Islet precursor cell (in vitro differentiated cells): ENCODE measurements around the gene PCYOX1L.

Source experiments
- DNase-seq: peaks from one replicate; pipeline ENCODE4 v3.0.0-alpha.2; 2018

Gene PCYOX1L

GRCh38 chr5:149338364-149338763 lies 19.5 kb upstream of the PCYOX1L start:
- DNase-seq = no peak

GRCh38 chr5:149340920-149341319 lies 16.9 kb upstream of the PCYOX1L start:
- no peak for DNase-seq

GRCh38 chr5:149341876-149342275 lies 16.0 kb upstream of the PCYOX1L start:
- no peak for DNase-seq

GRCh38 chr5:149344151-149344550 lies 13.7 kb upstream of the PCYOX1L start:
- no peak for DNase-seq

- peak; percentile 98 for DNase-seq
Observed at GRCh38 chr5:149345147-149345891, 12.5 kb upstream of the PCYOX1L start, which contains the start of gene GRPEL2. TSS of gene GRPEL2 (plus strand) at chr5:149345499. CDS start at chr5:149345540, 41 bp downstream.

GRCh38 chr5:149345892-149346222 lies 12.0 kb upstream of the PCYOX1L start:
- no peak for DNase-seq

GRCh38 chr5:149348518-149348917 lies 9.3 kb upstream of the PCYOX1L start:
- DNase-seq = no peak

GRCh38 chr5:149349382-149349781 lies 8.5 kb upstream of the PCYOX1L start:
- no peak for DNase-seq

GRCh38 chr5:149352169-149352568 lies 5.7 kb upstream of the PCYOX1L start:
- no peak for DNase-seq

- DNase-seq = no peak
Observed at GRCh38 chr5:149353911-149354310, 3.9 kb upstream of the PCYOX1L start.

GRCh38 chr5:149355688-149356087 lies 2.2 kb upstream of the PCYOX1L start:
- no peak for DNase-seq

- DNase-seq = no peak
Observed at GRCh38 chr5:149356391-149356790, 1.5 kb upstream of the PCYOX1L start.

- no peak for DNase-seq
Observed at GRCh38 chr5:149358294-149358651, 427 bp downstream of the PCYOX1L start.

GRCh38 chr5:149358868-149359495 lies 1.1 kb downstream of the PCYOX1L start:
- DNase-seq = no peak

GRCh38 chr5:149360272-149360671 lies 2.4 kb downstream of the PCYOX1L start:
- DNase-seq = no peak

- no peak for DNase-seq
Observed at GRCh38 chr5:149362541-149362940, 4.7 kb downstream of the PCYOX1L start.

- DNase-seq = no peak
Observed at GRCh38 chr5:149363358-149363757, 5.5 kb downstream of the PCYOX1L start.

GRCh38 chr5:149363936-149364335 lies 6.1 kb downstream of the PCYOX1L start:
- DNase-seq = no peak

- no peak for DNase-seq
Observed at GRCh38 chr5:149364719-149365118, 6.9 kb downstream of the PCYOX1L start.

GRCh38 chr5:149365418-149365817 lies 7.6 kb downstream of the PCYOX1L start:
- no peak for DNase-seq

- no peak for DNase-seq
Observed at GRCh38 chr5:149366169-149366729, 8.4 kb downstream of the PCYOX1L start.

GRCh38 chr5:149367249-149367971 lies 9.6 kb downstream of the PCYOX1L start:
- peak; percentile 88 for DNase-seq

- DNase-seq = no peak
Observed at GRCh38 chr5:149367972-149368645, 10.3 kb downstream of the PCYOX1L start.
